ENCODE results near the gene SDHA. TPM values are rescaled to one million over a fixed set of nuclear protein-coding genes. Genes with fewer than 3 reads are reported as not detected.
"Not testable (repeated sequence)": the region's sequence is repeated elsewhere in the genome, so short reads cannot be mapped to it uniquely, and the experiment has no call there.

Gene SDHA
- polyA plus RNA-seq, 1 donor from 2014 or later, result 70.4 TPM

- Histone ChIP-seq H3F3A (ENCODE audit: insufficient read depth, low read length, poor library complexity, severe bottlenecking) (no peaks in the 10 kb centered on the region), H3K79me2 (replicated peaks; ENCODE audit: insufficient read depth, low read length) (peaks cover 17% of the 10 kb centered on the region), H3K4me3 (ENCODE audit: low read length) (no peak overlapping the region), H3K9me2 (ENCODE audit: insufficient read depth, low read length) (no peaks in the 10 kb centered on the region), H4K20me1 (ENCODE audit: insufficient read depth) (no peaks in the 10 kb centered on the region), H3K27me3 (ENCODE audit: insufficient read depth, low read depth, low read length) (no peaks in the 10 kb centered on the region), H3K36me3 (ENCODE audit: insufficient read depth, low read length) (no peaks in the 10 kb centered on the region), H3K9me3 (ENCODE audit: low read length) (no peaks in the 10 kb centered on the region), H3K27ac (ENCODE audit: low read length) (no peak overlapping the region), H2AFZ (ENCODE audit: low read depth, low read length) (no peak overlapping the region), H3K9ac (ENCODE audit: low read length) (no peak overlapping the region), H3K4me2 (ENCODE audit: low read length) (no peak overlapping the region)
- TF ChIP-seq SMC3 (conservative IDR thresholded peaks at IDR 0.05; ENCODE audit: poor library complexity) (no peak), TAF1 (IDR thresholded peaks at IDR 0.05; ENCODE audit: low read depth) (no peak), EZH2 (IDR thresholded peaks at IDR 0.05; ENCODE audit: borderline replicate concordance, insufficient read depth, low read length, poor library complexity, severe bottlenecking) (no peak), MXI1 (conservative IDR thresholded peaks at IDR 0.05; ENCODE audit: poor library complexity, severe bottlenecking) (no peak), EP300 (conservative IDR thresholded peaks at IDR 0.05; ENCODE audit: poor library complexity, severe bottlenecking) (no peak), RAD21 (conservative IDR thresholded peaks at IDR 0.05) (no peak), REST (IDR thresholded peaks at IDR 0.05; ENCODE audit: borderline replicate concordance) (no peak), CTCF (IDR thresholded peaks at IDR 0.05; ENCODE audit: poor library complexity, severe bottlenecking) (no peak)
Observed at GRCh38 chr5:213803-214395, 4.2 kb upstream of the SDHA start.

GRCh38 chr5:215256-215655 is 2.9 kb upstream of the SDHA start:
- H3K27ac ChIP-seq (ENCODE audit: low read length); H3K36me3 ChIP-seq (ENCODE audit: insufficient read depth, low read length); H3K9ac ChIP-seq (ENCODE audit: low read length); H3K27me3 ChIP-seq (ENCODE audit: insufficient read depth, low read depth, low read length); H3K9me2 ChIP-seq (ENCODE audit: insufficient read depth, low read length); H3K4me3 ChIP-seq (ENCODE audit: low read length); H4K20me1 ChIP-seq (ENCODE audit: insufficient read depth); H2AFZ ChIP-seq (ENCODE audit: low read depth, low read length); H3F3A ChIP-seq (ENCODE audit: insufficient read depth, low read length, poor library complexity, severe bottlenecking); H3K4me2 ChIP-seq (ENCODE audit: low read length); H3K9me3 ChIP-seq (ENCODE audit: low read length): not testable (repeated sequence)
- H3K79me2 ChIP-seq (replicated peaks; ENCODE audit: insufficient read depth, low read length), result peaks cover 23% of the 10 kb centered on the region

- not testable (repeated sequence) for H3K9me2 ChIP-seq (ENCODE audit: insufficient read depth, low read length); H3K4me2 ChIP-seq (ENCODE audit: low read length); H3F3A ChIP-seq (ENCODE audit: insufficient read depth, low read length, poor library complexity, severe bottlenecking); H4K20me1 ChIP-seq (ENCODE audit: insufficient read depth); H3K27me3 ChIP-seq (ENCODE audit: insufficient read depth, low read depth, low read length); H3K9me3 ChIP-seq (ENCODE audit: low read length); H3K36me3 ChIP-seq (ENCODE audit: insufficient read depth, low read length); H3K4me3 ChIP-seq (ENCODE audit: low read length); H3K9ac ChIP-seq (ENCODE audit: low read length); H2AFZ ChIP-seq (ENCODE audit: low read depth, low read length); H3K27ac ChIP-seq (ENCODE audit: low read length)
- H3K79me2 ChIP-seq (replicated peaks; ENCODE audit: insufficient read depth, low read length), result peaks cover 27% of the 10 kb centered on the region
Observed at GRCh38 chr5:216076-216475, 2.0 kb upstream of the SDHA start.

Data from neural cell (in vitro differentiated cells).